Inferior parietal cortex (tissue), 1 donor: ENCODE measurements around the gene RAB18.
"Not testable (repeated sequence)": the region's sequence is repeated elsewhere in the genome, so short reads cannot be mapped to it uniquely, and the experiment has no call there.

Experiments
- DNase-seq: peaks from one replicate; pipeline ENCODE4 v3.0.0-alpha.2; 2016; ENCODE audit errors: extremely low spot score

RAB18 gene

GRCh38 chr10:27504007-27504807 lies at the start of gene RAB18:
RAB18 (plus strand) TSS chr10:27504304; CDS start chr10:27504370, 66 bp downstream.
- DNase-seq, result peak; percentile 98

GRCh38 chr10:27454837-27455236 lies 49.3 kb upstream of the RAB18 start:
- DNase-seq, result no peak

GRCh38 chr10:27457261-27457945 lies 46.7 kb upstream of the RAB18 start:
- no peak for DNase-seq

- no peak for DNase-seq
Observed at GRCh38 chr10:27457966-27458365, 46.1 kb upstream of the RAB18 start.

- DNase-seq, result no peak
Observed at GRCh38 chr10:27461312-27461711, 42.8 kb upstream of the RAB18 start.

- DNase-seq, result no peak
Observed at GRCh38 chr10:27463961-27464360, 40.1 kb upstream of the RAB18 start.

- DNase-seq, result no peak
Observed at GRCh38 chr10:27464993-27465392, 39.1 kb upstream of the RAB18 start.

GRCh38 chr10:27465596-27465995 lies 38.5 kb upstream of the RAB18 start:
- DNase-seq, result not testable (repeated sequence)

GRCh38 chr10:27470885-27471284 lies 33.2 kb upstream of the RAB18 start:
- no peak for DNase-seq

- no peak for DNase-seq
Observed at GRCh38 chr10:27474741-27475140, 29.4 kb upstream of the RAB18 start.

GRCh38 chr10:27479016-27479415 lies 25.1 kb upstream of the RAB18 start:
- DNase-seq, result no peak

- no peak for DNase-seq
Observed at GRCh38 chr10:27481486-27481885, 22.6 kb upstream of the RAB18 start.

- DNase-seq, result no peak
Observed at GRCh38 chr10:27482984-27483956, 20.8 kb upstream of the RAB18 start.

- no peak for DNase-seq
Observed at GRCh38 chr10:27485368-27485767, 18.7 kb upstream of the RAB18 start.

- no peak for DNase-seq
Observed at GRCh38 chr10:27485986-27486385, 18.1 kb upstream of the RAB18 start.

- no peak for DNase-seq
Observed at GRCh38 chr10:27490807-27491206, 13.3 kb upstream of the RAB18 start.

- DNase-seq, result no peak
Observed at GRCh38 chr10:27494116-27494805, 9.8 kb upstream of the RAB18 start.

- DNase-seq, result no peak
Observed at GRCh38 chr10:27496137-27496536, 8.0 kb upstream of the RAB18 start.

- DNase-seq, result no peak
Observed at GRCh38 chr10:27500096-27500495, 4.0 kb upstream of the RAB18 start.

GRCh38 chr10:27500886-27501285 lies 3.2 kb upstream of the RAB18 start:
- DNase-seq, result no peak

- DNase-seq, result no peak
Observed at GRCh38 chr10:27503498-27504006, 552 bp upstream of the RAB18 start.
